Gastroesophageal sphincter (tissue), 4 donors: ENCODE results near the gene EXOC4. TPM values are rescaled to one million over a fixed set of nuclear protein-coding genes. Genes with fewer than 3 reads are reported as not detected.

Experiments used
- ATAC-seq: fragments of 150-250 bp; one replicate; pipeline ENCODE4 v1.9.1; 2016; ENCODE audit warnings: mild to moderate bottlenecking, moderate library complexity
- H3K27ac ChIP-seq, 4 donors: fragments of 200-600 bp; sonication (generic) in 3 of 4; 1 replicate in 3 of 4; 2 replicates in 1 of 4; pipeline ENCODE4 v1.5.1; 2016 to 2019
- H3K27me3 ChIP-seq: fragments of 200-600 bp; sonication (generic); one replicate; pipeline ENCODE4 v1.5.1; 2019
- H3K36me3 ChIP-seq, 2 donors: fragments of 200-600 bp; sonication (generic); one replicate each; pipeline ENCODE4 v1.5.1; 2019; ENCODE audit warnings: control low read depth in 1 of 2
- H3K4me1 ChIP-seq, 3 donors: fragments of 200-600 bp; sonication (generic); 1 replicate in 2 of 3; 2 replicates in 1 of 3; pipeline ENCODE4 v1.5.1; 2016 to 2019; ENCODE audit warnings: control low read depth in 2 of 3
- H3K4me3 ChIP-seq, 2 donors: fragments of 200-600 bp; sonication (generic); one replicate each; pipeline ENCODE4 v1.5.1; 2019; ENCODE audit warnings: mild to moderate bottlenecking in 1 of 2, moderate library complexity in 1 of 2
- H3K9me3 ChIP-seq, 3 donors: fragments of 200-600 bp; sonication (generic); one replicate each; pipeline ENCODE4 v1.5.1; 2017 to 2019; ENCODE audit warnings: control low read depth in 2 of 3
- CTCF ChIP-seq, 4 experiments: fragments of 200-600 bp in 2 of 4; fragments of 450-650 bp in 2 of 4; sonication (generic) in 1 of 4; IDR thresholded peaks; one replicate each; pipeline ENCODE4 v1.5.1; 2017 to 2019; ENCODE audit warnings: antibody characterized with exemption in 4 of 4, mild to moderate bottlenecking in 2 of 4, moderate library complexity in 2 of 4
- EP300 ChIP-seq: sonication (generic); formaldehyde crosslinking; IDR thresholded peaks from one replicate; pipeline ENCODE4 v1.6.1; 2017; ENCODE audit warnings: antibody characterized with exemption, mild to moderate bottlenecking
- POLR2A ChIP-seq, 2 donors: fragments of 450-650 bp; IDR thresholded peaks; one replicate each; pipeline ENCODE4 v1.6.1; 2017; ENCODE audit warnings: antibody characterized with exemption in 2 of 2, mild to moderate bottlenecking in 2 of 2, moderate library complexity in 1 of 2
- POLR2AphosphoS5 ChIP-seq: sonication (generic); formaldehyde crosslinking; IDR thresholded peaks from one replicate; pipeline ENCODE4 v1.6.1; 2017; ENCODE audit warnings: antibody characterized with exemption
- WGBS, 2 donors: methylation state at CpG; one replicate each; pipeline ENCODE4 v1.1.5; 2018; ENCODE audit warnings: low coverage in 1 of 2; 5-methylcytosine and 5-hydroxymethylcytosine counted together
- total RNA-seq, 4 donors: library from RNA; depleted of rRNA; stranded (reverse); fragments of >200 nt; gene quantifications; one replicate each; pipeline ENCODE4 v1.1.0, GENCODE V29; 2016

The EXOC4 gene
- total RNA-seq, 4 donors from 2014 or later = 46.3 to 85.8 (median 51.9) TPM

- WGBS, 2 donors = 95 to 98% methylated on average over 3 of the region's 3 CpGs
- Histone ChIP-seq H3K27ac (no peak overlapping the region), H3K4me1 (peaks cover 0 to 4% (median 0%) of the 10 kb centered on the region in 3 donors), H3K4me3 (no peak overlapping the region), H3K27me3 (no peaks in the 10 kb centered on the region), H3K9me3 (no peaks in the 10 kb centered on the region), H3K36me3 (peaks cover 0 to 2% of the 10 kb centered on the region in 2 donors)
- TF ChIP-seq CTCF (IDR thresholded peaks at IDR 0.05) (no peak), EP300 (no peak), POLR2AphosphoS5 (no peak), POLR2A (IDR thresholded peaks at IDR 0.05) (no peak)
- no peak for ATAC-seq
Observed at GRCh38 chr7:133429371-133429770, 176.5 kb downstream of the EXOC4 start.

- no peak overlapping the region for H3K4me3 ChIP-seq
- no peak for ATAC-seq
- no peaks in the 10 kb centered on the region for H3K9me3 ChIP-seq
- H3K27me3 ChIP-seq = no peaks in the 10 kb centered on the region
- H3K36me3 ChIP-seq = no peaks in the 10 kb centered on the region
- peaks cover 0 to 11% (median 0%) of the 10 kb centered on the region in 3 donors for H3K4me1 ChIP-seq
- no peak for TF ChIP-seq EP300
- TF ChIP-seq POLR2A (IDR thresholded peaks at IDR 0.05) = no peak
- TF ChIP-seq CTCF (IDR thresholded peaks at IDR 0.05) = no peak
- no peak for TF ChIP-seq POLR2AphosphoS5
- 100% methylated on average over 1 of the region's 1 CpG for WGBS, 2 donors
- H3K27ac ChIP-seq = no peak overlapping the region
Observed at GRCh38 chr7:133431134-133431724, 178.4 kb downstream of the EXOC4 start.

DNA sequence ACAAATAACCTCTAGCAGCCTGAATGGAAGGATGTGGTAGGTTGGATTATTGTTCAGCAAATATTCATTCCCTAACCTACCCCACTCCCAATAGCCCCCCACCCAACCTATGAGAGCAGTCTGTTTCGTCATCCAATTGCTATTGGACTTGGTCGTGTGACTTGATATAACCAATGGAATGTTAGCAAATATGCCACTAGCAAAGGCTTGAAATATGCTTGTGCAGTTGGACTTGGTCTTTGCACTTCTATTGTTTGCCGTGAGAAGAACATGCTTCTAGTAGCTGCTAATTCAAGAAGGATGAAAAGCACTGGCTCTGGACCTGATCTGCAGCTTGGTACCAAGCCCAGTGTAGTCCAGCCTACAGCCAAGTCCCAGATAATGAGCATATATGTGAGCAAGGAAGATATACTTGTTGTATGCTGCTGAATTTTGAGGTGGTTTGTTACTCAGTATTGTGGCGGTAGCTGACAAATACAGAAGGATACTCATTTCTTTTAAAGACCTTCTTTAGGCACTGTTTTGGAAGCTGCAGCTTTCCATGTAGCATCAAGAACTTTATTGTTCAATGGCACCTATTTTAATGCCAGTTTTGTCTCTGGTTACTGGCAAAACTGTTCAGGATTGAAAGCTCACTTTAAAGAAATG is 180.4 kb downstream of the EXOC4 start:
- Histone ChIP-seq H3K9me3 (no peaks in the 10 kb centered on the region), H3K27ac (no peak overlapping the region), H3K4me1 (peaks cover 0 to 11% (median 0%) of the 10 kb centered on the region in 3 donors), H3K27me3 (no peaks in the 10 kb centered on the region), H3K4me3 (no peak overlapping the region), H3K36me3 (no peaks in the 10 kb centered on the region)
- ATAC-seq = no peak
- no peak for TF ChIP-seq POLR2AphosphoS5
- TF ChIP-seq POLR2A (IDR thresholded peaks at IDR 0.05) = no peak
- TF ChIP-seq CTCF (IDR thresholded peaks at IDR 0.05) = no peak
- no peak for TF ChIP-seq EP300
- WGBS, 2 donors = 93 to 100% methylated on average over 3 of the region's 4 CpGs

DNA sequence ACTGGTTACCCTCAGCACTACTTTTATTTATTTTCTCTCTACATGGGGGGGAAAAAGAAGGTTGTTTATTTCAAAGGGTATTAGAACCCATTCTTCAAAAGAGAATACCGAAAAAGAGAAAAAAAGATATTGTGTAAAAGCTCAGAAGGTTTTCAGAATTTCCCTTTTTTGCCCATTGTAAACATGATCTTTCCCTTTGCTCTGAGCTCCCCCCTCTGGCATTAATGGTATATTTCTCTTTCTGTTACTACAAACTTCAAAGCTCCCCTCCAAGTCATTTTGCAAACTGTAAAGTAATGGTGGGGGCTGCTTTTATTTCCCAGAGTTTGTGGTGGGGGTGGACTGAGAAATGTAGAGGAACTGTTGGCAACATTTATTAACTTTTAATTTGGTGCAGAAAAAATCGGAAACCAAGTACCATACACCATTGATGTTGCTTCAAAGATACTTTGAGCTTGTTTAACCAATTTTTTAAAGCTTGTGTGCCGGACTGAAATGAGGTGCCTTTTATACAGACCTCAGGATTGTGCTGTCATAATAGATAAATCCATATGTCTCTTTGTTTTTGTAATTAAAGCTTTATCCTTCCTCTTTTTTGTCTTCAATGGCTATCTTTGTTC is 181.5 kb downstream of the EXOC4 start:
- Histone ChIP-seq H3K9me3 (no peaks in the 10 kb centered on the region), H3K4me3 (no peak overlapping the region), H3K36me3 (no peaks in the 10 kb centered on the region), H3K27me3 (no peaks in the 10 kb centered on the region), H3K4me1 (peaks cover 0 to 11% (median 0%) of the 10 kb centered on the region in 3 donors), H3K27ac (no peak overlapping the region)
- TF ChIP-seq CTCF (IDR thresholded peaks at IDR 0.05) (peak in 3 of 4 experiments; percentile 29 to 60 (median 40)), POLR2A (IDR thresholded peaks at IDR 0.05) (no peak)
- ATAC-seq = no peak
- WGBS, 2 donors = 41 to 44% methylated on average over 3 of the region's 3 CpGs

DNA sequence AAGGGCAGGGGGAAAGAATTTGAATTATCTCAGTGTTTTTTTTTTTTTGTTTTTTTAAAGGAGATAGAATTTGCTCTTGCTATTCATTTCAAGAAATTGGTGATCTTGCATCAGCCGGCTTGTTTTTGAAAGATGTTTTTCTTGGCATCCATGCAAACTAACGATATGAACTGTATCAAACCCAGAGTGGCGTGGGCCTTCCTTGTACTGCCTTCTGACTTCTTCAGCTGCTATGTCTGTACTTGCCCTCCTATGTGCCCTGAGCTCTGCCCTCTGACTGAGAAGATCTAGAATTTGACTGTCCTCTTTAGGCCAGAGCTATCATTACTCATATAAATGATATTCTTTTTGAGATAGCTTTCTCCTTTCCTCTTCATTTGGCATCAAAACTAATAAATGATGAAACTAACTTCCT is 183.1 kb downstream of the EXOC4 start:
- peaks cover 0 to 11% (median 0%) of the 10 kb centered on the region in 3 donors for H3K4me1 ChIP-seq
- no peak overlapping the region for H3K4me3 ChIP-seq
- TF ChIP-seq CTCF (IDR thresholded peaks at IDR 0.05) (no peak), POLR2A (IDR thresholded peaks at IDR 0.05) (no peak), EP300 (no peak), POLR2AphosphoS5 (no peak)
- ATAC-seq = no peak
- WGBS, 2 donors = 31 to 65% methylated on average over 3 of the region's 3 CpGs
- H3K9me3 ChIP-seq = no peaks in the 10 kb centered on the region
- H3K27ac ChIP-seq = peak overlapping the region in 1 of 4 donors; percentile 8
- H3K36me3 ChIP-seq = no peaks in the 10 kb centered on the region
- H3K27me3 ChIP-seq = no peaks in the 10 kb centered on the region
